ENCODE data around the gene NAV3.

Gene NAV3

GRCh38 chr12:78081590-78082314 lies 251.1 kb downstream of the NAV3 start:
- Histone ChIP-seq H2AFZ (ENCODE audit: low read depth, low read length) (no peak overlapping the region), H3K4me2 (ENCODE audit: low read length, poor library complexity, severe bottlenecking) (no peak overlapping the region), H3K9me3 (ENCODE audit: control insufficient read depth, low read length) (no peaks in the 10 kb centered on the region), H3K23ac (ENCODE audit: low read length in 2 of 2) (no peak overlapping the region), H3K79me1 (replicated peaks; ENCODE audit: low read length, poor library complexity, severe bottlenecking) (peaks cover 5% of the 10 kb centered on the region), H3K4ac (ENCODE audit: low read depth in 1 of 2, low read length in 2 of 2) (no peak overlapping the region), H3K9ac (ENCODE audit: low read length) (no peak overlapping the region), H3K4me3 (ENCODE audit: insufficient read depth in 1 of 2, low read depth in 1 of 2, low read length in 2 of 2) (no peak overlapping the region), H3K27ac (ENCODE audit: low read length, poor library complexity, severe bottlenecking) (no peak overlapping the region), H2AK5ac (ENCODE audit: low read length, severe bottlenecking) (no peak overlapping the region), H2BK5ac (ENCODE audit: low read depth, low read length, poor library complexity, severe bottlenecking) (no peak overlapping the region), H3K27me3 (ENCODE audit: control insufficient read depth in 1 of 2, insufficient read depth in 1 of 2, low read length in 2 of 2) (no peaks in the 10 kb centered on the region), H3K18ac (ENCODE audit: low read depth in 1 of 2, low read length in 2 of 2) (no peak overlapping the region), H3K14ac (ENCODE audit: low read length in 2 of 2) (no peak overlapping the region), H3K36me3 (ENCODE audit: control insufficient read depth in 1 of 2, insufficient read depth in 2 of 2, low read depth in 1 of 2, low read length in 2 of 2) (no peaks in the 10 kb centered on the region), H4K8ac (ENCODE audit: low read length) (no peak overlapping the region), H2BK15ac (ENCODE audit: low read depth, poor library complexity, severe bottlenecking) (no peak overlapping the region), H4K91ac (ENCODE audit: low read length) (no peak overlapping the region), H2BK120ac (ENCODE audit: low read depth, low read length) (no peak overlapping the region), H2BK12ac (ENCODE audit: low read length in 2 of 2) (no peak overlapping the region), H3K4me1 (ENCODE audit: control insufficient read depth, insufficient read depth, low read depth, low read length) (no peaks in the 10 kb centered on the region)
- DNase-seq: no peak
- whole genome bisulfite sequencing: over 99% methylated on average over 4 of the region's 5 CpGs

- DNase-seq: no peak
- Histone ChIP-seq H2BK120ac (ENCODE audit: low read depth, low read length) (no peak overlapping the region), H3K4ac (ENCODE audit: low read depth in 1 of 2, low read length in 2 of 2) (no peak overlapping the region), H3K4me2 (ENCODE audit: low read length, poor library complexity, severe bottlenecking) (no peak overlapping the region), H3K9ac (ENCODE audit: low read length) (peak overlapping the region; percentile 42), H3K4me1 (ENCODE audit: control insufficient read depth, insufficient read depth, low read depth, low read length) (no peaks in the 10 kb centered on the region), H3K79me1 (replicated peaks; ENCODE audit: low read length, poor library complexity, severe bottlenecking) (peaks cover 5% of the 10 kb centered on the region), H3K4me3 (ENCODE audit: insufficient read depth in 1 of 2, low read depth in 1 of 2, low read length in 2 of 2) (peak overlapping the region in 1 of 2 experiments; percentile 38), H3K23ac (ENCODE audit: low read length in 2 of 2) (no peak overlapping the region), H2AFZ (ENCODE audit: low read depth, low read length) (no peak overlapping the region), H3K18ac (ENCODE audit: low read depth in 1 of 2, low read length in 2 of 2) (no peak overlapping the region), H3K27me3 (ENCODE audit: control insufficient read depth in 1 of 2, insufficient read depth in 1 of 2, low read length in 2 of 2) (no peaks in the 10 kb centered on the region), H2BK5ac (ENCODE audit: low read depth, low read length, poor library complexity, severe bottlenecking) (no peak overlapping the region), H3K9me3 (ENCODE audit: control insufficient read depth, low read length) (no peaks in the 10 kb centered on the region), H3K36me3 (ENCODE audit: control insufficient read depth in 1 of 2, insufficient read depth in 2 of 2, low read depth in 1 of 2, low read length in 2 of 2) (peaks cover 0 to 3% of the 10 kb centered on the region in 2 experiments), H3K27ac (ENCODE audit: low read length, poor library complexity, severe bottlenecking) (no peak overlapping the region), H2BK15ac (ENCODE audit: low read depth, poor library complexity, severe bottlenecking) (no peak overlapping the region), H4K8ac (ENCODE audit: low read length) (no peak overlapping the region), H4K91ac (ENCODE audit: low read length) (no peak overlapping the region), H3K14ac (ENCODE audit: low read length in 2 of 2) (no peak overlapping the region), H2AK5ac (ENCODE audit: low read length, severe bottlenecking) (no peak overlapping the region), H2BK12ac (ENCODE audit: low read length in 2 of 2) (no peak overlapping the region)
- WGBS: 92% methylated on average over 2 of the region's 4 CpGs
These were observed 255.0 kb downstream of the NAV3 start for GRCh38 chr12:78085542-78086182.

- Histone ChIP-seq H3K4me3 (ENCODE audit: insufficient read depth in 1 of 2, low read depth in 1 of 2, low read length in 2 of 2) (no peak overlapping the region), H3K4ac (ENCODE audit: low read depth in 1 of 2, low read length in 2 of 2) (no peak overlapping the region), H2BK12ac (ENCODE audit: low read length in 2 of 2) (no peak overlapping the region), H3K14ac (ENCODE audit: low read length in 2 of 2) (no peak overlapping the region), H3K23ac (ENCODE audit: low read length in 2 of 2) (no peak overlapping the region), H3K27me3 (ENCODE audit: control insufficient read depth in 1 of 2, insufficient read depth in 1 of 2, low read length in 2 of 2) (no peaks in the 10 kb centered on the region), H4K8ac (ENCODE audit: low read length) (no peak overlapping the region), H2BK15ac (ENCODE audit: low read depth, poor library complexity, severe bottlenecking) (no peak overlapping the region), H4K91ac (ENCODE audit: low read length) (no peak overlapping the region), H2BK120ac (ENCODE audit: low read depth, low read length) (no peak overlapping the region), H3K4me1 (ENCODE audit: control insufficient read depth, insufficient read depth, low read depth, low read length) (no peaks in the 10 kb centered on the region), H3K4me2 (ENCODE audit: low read length, poor library complexity, severe bottlenecking) (no peak overlapping the region), H2AK5ac (ENCODE audit: low read length, severe bottlenecking) (no peak overlapping the region), H3K18ac (ENCODE audit: low read depth in 1 of 2, low read length in 2 of 2) (no peak overlapping the region), H2BK5ac (ENCODE audit: low read depth, low read length, poor library complexity, severe bottlenecking) (no peak overlapping the region), H3K27ac (ENCODE audit: low read length, poor library complexity, severe bottlenecking) (no peak overlapping the region), H3K9ac (ENCODE audit: low read length) (peak overlapping the region; percentile 26), H3K9me3 (ENCODE audit: control insufficient read depth, low read length) (no peaks in the 10 kb centered on the region), H3K36me3 (ENCODE audit: control insufficient read depth in 1 of 2, insufficient read depth in 2 of 2, low read depth in 1 of 2, low read length in 2 of 2) (peaks cover 0 to 3% of the 10 kb centered on the region in 2 experiments), H2AFZ (ENCODE audit: low read depth, low read length) (no peak overlapping the region), H3K79me1 (replicated peaks; ENCODE audit: low read length, poor library complexity, severe bottlenecking) (peaks cover 4% of the 10 kb centered on the region)
- no peak for DNase-seq
These were observed 256.1 kb downstream of the NAV3 start for GRCh38 chr12:78086553-78087362.

GRCh38 chr12:78087363-78087675 lies 256.6 kb downstream of the NAV3 start:
- Histone ChIP-seq H2AK5ac (ENCODE audit: low read length, severe bottlenecking) (no peak overlapping the region), H3K27ac (ENCODE audit: low read length, poor library complexity, severe bottlenecking) (no peak overlapping the region), H3K18ac (ENCODE audit: low read depth in 1 of 2, low read length in 2 of 2) (no peak overlapping the region), H3K23ac (ENCODE audit: low read length in 2 of 2) (no peak overlapping the region), H3K4me2 (ENCODE audit: low read length, poor library complexity, severe bottlenecking) (no peak overlapping the region), H3K9me3 (ENCODE audit: control insufficient read depth, low read length) (no peaks in the 10 kb centered on the region), H4K8ac (ENCODE audit: low read length) (no peak overlapping the region), H3K9ac (ENCODE audit: low read length) (peak overlapping the region; percentile 26), H2BK5ac (ENCODE audit: low read depth, low read length, poor library complexity, severe bottlenecking) (no peak overlapping the region), H3K4me1 (ENCODE audit: control insufficient read depth, insufficient read depth, low read depth, low read length) (no peaks in the 10 kb centered on the region), H2BK120ac (ENCODE audit: low read depth, low read length) (no peak overlapping the region), H3K36me3 (ENCODE audit: control insufficient read depth in 1 of 2, insufficient read depth in 2 of 2, low read depth in 1 of 2, low read length in 2 of 2) (peaks cover 0 to 3% of the 10 kb centered on the region in 2 experiments), H3K4me3 (ENCODE audit: insufficient read depth in 1 of 2, low read depth in 1 of 2, low read length in 2 of 2) (no peak overlapping the region), H2AFZ (ENCODE audit: low read depth, low read length) (no peak overlapping the region), H3K79me1 (replicated peaks; ENCODE audit: low read length, poor library complexity, severe bottlenecking) (peaks cover 4% of the 10 kb centered on the region), H4K91ac (ENCODE audit: low read length) (no peak overlapping the region), H2BK15ac (ENCODE audit: low read depth, poor library complexity, severe bottlenecking) (no peak overlapping the region), H3K4ac (ENCODE audit: low read depth in 1 of 2, low read length in 2 of 2) (no peak overlapping the region), H2BK12ac (ENCODE audit: low read length in 2 of 2) (no peak overlapping the region), H3K27me3 (ENCODE audit: control insufficient read depth in 1 of 2, insufficient read depth in 1 of 2, low read length in 2 of 2) (no peaks in the 10 kb centered on the region), H3K14ac (ENCODE audit: low read length in 2 of 2) (no peak overlapping the region)
- WGBS: 50% methylated on average over 1 of the region's 1 CpG
- DNase-seq: no peak

All from mesenchymal stem cell (in vitro differentiated cells and primary cell).